ENCODE results near the gene FAM221B.

Gene FAM221B, protein sequence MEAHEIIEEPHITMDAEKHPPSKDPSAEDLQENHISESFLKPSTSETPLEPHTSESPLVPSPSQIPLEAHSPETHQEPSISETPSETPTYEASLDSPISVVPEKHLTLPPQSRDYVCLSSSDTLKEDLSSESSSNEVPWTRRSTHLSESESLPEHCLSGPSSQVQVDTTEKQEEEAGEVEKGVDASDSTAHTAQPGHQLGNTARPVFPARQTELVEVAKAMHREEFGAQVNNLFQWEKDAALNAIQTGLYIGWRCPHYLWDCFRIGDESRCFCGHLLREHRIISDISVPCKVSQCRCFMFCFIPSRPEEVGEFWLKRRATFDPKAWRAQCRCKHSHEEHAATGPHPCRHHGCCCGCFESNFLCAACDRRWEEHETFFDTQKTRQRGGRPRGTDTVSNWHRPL

DNA sequence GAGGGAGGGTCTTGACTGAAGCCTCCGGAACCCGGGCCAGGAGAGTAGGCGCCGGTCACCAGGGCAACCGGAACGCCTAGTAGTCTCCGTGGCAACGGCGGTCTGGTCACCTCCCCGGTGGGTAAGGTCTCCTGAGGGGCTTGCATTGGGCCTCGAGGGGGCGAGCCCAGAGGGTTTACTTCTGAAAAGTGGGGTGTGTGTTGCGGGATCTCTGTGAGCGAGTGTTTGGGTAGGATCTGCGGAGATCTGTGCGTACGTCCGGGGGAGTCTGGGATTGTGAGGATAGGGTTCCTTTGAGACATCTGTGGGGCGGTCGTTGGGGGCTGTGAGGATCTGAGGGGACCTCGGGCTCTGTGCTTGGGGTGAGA, at the start of gene FAM221B:
TSS of gene FAM221B (minus strand) at position 17 of the 368 bp plus-strand sequence. CDS start 2,571 bp downstream, outside the sequence.
- DNase-seq (ENCODE audit: low read depth in 2 of 2, low spot score in 1 of 2): no peak

DNA sequence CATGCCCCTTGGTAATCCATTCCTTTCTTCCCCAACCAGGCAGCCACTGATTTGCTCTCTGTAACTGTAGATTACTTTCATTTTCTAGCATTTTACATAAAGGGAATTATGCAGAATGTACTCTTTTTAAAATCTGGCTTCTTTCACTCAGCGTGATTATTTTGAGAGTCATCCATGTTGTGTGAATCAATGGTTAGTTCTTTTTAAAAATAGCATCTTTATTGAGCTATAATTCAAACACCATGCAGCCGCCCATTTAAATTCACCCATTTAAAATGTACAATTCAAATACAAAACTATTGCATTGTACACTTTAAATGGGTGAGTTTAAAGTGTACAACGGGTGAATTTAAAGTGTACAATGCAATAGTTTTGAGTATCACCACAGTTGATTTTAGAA, 44.0 kb upstream of the FAM221B start:
- DNase-seq (ENCODE audit: low read depth in 2 of 2, low spot score in 1 of 2): no peak

DNA sequence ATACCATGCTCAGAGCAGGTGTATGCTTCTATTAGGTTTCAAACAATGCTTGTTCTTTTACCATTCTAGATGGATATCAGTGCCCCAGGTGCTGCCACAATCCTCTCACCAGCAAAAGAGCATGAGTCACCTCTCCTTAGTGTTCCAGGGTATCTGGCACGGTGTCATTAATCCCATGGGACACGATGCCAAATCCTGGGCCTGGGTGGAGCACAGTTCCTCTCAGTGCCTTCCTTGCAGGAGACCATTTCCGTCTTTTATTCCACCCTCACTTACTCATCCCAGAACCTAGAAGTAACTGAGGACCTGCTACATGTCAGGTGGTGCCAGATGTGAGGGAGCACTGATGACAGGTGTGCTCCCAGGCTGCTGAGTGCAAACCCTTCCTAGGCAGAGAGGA, 43.0 kb upstream of the FAM221B start:
- DNase-seq (ENCODE audit: low read depth in 2 of 2, low spot score in 1 of 2): no peak

DNA sequence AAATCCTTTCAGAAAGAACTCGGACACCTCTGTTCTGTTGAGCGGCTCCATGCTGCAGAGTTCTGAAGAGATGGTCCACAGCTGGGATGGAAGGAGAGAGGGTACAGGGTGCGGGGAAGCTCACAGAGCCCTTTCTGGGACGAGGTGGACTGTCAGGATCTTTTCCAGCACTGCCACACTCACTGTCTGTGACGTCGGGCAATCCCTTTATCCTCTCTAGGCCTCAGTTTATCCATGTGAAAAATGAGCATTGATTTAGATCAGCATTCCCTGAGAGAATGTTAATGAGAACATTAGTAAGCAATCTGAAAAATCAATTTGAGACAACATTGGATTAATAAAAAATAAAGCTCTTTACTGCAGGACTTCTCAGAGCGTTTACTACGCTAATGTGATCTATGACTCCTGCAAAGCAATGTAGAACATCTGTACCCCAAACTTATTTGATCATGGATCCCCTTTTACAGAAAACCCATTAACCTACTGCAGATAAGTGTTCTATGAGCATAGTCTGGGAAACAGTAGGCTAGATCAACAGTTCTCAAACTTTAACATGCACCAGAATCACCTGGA, 41.9 kb upstream of the FAM221B start, which contains the start of gene OR13J1:
TSS of gene OR13J1 (minus strand) at position 51 of the 573 bp plus-strand sequence. CDS start at position 51, 0 bp downstream.
- no peak for DNase-seq (ENCODE audit: low read depth in 2 of 2, low spot score in 1 of 2)

DNA sequence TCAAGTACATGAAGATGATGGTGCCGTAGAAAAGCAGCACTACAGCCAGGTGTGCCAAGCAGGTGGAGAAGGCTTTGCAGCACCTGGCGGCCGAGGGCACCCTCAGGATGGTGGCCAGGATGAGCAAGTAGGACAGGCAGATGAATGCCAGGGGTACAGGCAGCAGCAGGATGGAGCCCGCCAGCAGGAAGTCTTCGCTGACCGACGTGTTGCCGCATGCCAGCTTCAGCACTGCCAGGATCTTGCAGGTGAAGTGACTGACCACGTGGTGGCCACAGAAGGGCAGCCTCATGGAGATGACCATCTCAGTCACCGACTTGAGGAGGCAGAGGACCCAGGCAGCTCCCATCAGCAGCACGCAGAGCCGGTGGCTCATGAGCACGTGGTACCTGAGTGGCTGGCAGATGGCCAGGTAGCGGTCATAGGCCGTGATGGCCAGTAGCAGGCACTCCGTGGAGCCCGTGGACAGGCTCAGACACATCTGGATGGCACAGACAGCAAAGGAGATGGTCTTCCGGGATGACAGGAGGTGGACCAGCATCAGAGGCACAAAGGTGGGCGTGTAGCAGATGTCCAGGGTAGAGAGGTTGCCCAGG, 41.2 kb upstream of the FAM221B start:
- no peak for DNase-seq (ENCODE audit: low read depth in 2 of 2, low spot score in 1 of 2)

DNA sequence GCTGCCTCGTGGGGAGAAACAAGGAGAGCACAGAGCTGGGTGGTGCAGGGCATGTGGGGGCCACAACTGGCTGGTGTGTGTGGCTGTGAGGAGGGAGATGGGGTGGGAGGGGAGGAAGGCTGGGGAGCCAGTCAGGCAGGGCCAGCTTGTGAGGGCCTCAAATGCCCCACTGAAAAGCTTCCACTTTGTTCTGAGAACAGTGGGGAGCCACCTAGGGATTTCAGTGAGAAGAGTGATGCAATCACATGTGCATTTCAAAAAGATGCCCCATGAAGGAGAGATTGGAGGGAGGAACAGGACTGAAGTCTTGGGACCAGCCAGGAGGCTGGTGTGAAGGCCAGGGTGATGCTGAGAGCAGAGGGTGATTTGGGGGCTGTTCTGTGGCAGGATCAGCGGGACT, 40.4 kb upstream of the FAM221B start:
- DNase-seq (ENCODE audit: low read depth in 2 of 2, low spot score in 1 of 2): no peak

DNA sequence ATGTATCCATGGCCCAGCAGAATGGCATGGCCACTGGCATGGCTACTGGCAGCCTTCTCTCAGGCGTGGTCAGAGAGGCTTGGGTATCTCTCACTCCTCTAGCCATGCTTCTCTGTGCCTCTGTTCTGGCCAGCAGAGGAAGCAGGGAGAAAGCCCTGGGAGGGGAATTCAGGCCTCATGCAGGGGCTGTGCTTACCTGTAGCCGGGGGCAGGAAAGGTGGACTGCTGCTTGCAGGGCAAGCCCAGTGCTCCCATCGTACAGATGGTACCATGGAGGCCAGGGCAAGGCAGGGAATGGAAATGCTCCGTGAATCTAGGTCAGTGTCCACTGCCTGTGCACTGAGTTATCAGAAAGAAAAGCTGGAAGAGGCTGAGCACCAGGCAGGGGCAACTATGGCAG, 39.0 kb upstream of the FAM221B start:
- no peak for DNase-seq (ENCODE audit: low read depth in 2 of 2, low spot score in 1 of 2)

DNA sequence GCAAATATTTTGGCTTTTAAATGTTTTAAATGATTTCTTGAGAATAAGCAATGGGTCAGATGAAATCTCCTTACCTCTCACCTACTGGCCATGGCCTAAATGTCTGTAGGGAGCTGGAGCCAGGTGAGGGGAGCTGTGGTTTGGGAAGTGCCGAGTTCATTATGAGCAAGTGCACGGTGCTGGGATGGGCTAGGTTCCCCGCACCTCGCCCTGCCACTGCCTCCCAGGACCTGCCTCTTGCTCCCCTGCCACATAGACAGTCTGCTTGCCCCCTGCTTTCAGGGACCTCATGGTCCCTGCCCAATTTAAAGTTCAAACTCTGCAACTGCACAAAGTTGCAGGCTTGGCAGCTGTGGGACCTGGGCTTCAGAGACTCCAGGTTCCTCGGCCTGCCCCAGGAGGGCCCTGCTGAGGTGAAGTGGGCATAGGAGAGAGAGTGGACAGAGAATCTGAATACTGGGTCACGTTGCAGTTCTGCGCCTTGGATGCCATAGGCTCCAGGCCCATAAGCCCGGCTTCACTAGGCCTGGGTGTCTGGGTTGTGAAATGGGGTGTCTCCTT, 36.2 kb upstream of the FAM221B start:
- DNase-seq (ENCODE audit: low read depth in 2 of 2, low spot score in 1 of 2): no peak

DNA sequence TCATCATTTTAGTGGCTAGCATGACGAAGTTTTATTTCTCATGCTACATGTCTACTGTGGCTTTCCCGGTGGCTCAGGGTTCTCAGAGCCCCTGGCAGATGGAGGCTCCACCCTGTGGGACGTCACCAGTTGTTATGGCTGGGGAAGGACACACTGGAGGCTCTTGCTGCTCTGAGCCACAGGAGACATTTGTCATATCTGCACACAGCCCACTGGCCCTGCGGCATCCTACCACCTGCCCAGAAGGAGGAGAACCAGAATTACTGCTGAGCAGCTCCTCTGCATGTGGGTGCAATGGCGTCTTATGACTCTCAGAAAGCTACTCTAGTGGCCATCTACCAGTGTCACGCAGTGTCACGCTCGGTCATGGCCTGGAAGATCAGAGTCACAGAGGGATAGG, 35.1 kb upstream of the FAM221B start:
- DNase-seq (ENCODE audit: low read depth in 2 of 2, low spot score in 1 of 2): no peak

DNA sequence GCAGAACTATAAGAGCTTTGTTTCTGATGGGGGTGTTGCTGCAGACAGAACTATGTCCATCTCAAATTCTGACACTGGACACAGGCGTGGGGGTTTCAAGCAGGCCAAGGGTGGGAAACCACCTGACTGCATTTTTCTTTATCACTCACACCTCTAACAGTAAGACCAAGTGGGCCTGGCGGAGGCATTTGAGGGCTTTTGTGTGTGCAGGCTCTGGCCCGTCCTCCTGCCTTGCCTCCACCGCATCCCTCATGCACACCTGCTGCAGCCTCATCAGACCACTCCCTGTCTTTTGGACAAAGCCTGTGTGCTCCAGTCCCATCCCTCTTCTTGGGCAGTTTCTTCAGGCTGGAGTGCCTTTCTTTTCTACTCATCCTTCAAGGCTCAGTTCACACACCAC, 33.8 kb upstream of the FAM221B start:
- no peak for DNase-seq (ENCODE audit: low read depth in 2 of 2, low spot score in 1 of 2)

DNA sequence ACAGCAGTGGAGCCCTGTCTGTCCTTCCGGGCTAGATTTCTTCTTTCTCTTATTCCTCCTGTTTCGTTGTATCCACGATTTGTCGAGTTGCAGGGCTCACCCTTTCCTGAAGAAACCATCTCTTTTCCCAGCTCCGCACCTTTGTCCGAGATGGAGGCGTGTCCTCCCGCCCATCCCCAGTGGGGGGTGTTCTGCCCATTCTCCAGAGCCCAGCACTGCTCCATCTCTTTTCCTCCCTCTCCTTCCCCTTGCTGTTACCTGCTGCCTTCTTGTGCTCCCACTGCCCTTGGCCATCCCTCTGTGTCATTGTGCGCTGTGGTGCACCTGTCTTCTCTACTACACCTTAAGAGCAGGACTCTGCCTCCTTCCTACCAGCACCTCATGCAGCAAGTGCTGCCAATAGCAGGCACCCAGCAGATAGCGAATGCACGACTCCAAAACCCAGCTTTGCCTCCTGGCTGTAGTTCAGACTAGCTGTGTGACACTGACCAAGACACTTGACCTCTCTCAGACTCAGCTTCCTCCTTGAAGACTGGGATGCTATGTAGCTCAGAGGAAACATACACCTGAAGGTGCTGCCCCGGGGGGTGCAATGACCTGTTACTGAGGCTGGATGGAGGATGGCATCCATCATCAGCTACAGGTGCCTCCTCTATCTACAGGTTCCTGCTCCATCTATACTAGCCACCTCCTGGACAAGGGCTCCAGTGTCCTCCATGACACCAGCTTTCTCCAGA, 32.8 kb upstream of the FAM221B start:
- no peak for DNase-seq (ENCODE audit: low read depth in 2 of 2, low spot score in 1 of 2)

DNA sequence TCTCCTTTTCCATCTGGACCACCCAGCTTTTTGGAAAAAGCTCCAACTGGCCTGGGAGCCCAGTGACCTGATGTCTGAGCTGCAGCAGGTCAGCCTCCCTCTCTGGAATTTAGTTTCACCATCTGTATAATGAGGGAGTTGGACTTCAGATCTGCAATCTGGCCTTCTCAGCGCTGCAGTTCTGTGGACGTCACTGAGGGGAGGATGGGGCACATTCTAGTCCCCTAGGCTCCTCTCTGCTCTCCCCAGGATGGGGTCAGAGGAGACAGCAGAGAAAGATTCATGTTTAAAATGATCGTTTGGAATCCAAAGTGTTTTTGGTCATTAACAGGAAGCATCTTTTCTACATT, 31.4 kb upstream of the FAM221B start:
- DNase-seq (ENCODE audit: low read depth in 2 of 2, low spot score in 1 of 2): no peak

DNA sequence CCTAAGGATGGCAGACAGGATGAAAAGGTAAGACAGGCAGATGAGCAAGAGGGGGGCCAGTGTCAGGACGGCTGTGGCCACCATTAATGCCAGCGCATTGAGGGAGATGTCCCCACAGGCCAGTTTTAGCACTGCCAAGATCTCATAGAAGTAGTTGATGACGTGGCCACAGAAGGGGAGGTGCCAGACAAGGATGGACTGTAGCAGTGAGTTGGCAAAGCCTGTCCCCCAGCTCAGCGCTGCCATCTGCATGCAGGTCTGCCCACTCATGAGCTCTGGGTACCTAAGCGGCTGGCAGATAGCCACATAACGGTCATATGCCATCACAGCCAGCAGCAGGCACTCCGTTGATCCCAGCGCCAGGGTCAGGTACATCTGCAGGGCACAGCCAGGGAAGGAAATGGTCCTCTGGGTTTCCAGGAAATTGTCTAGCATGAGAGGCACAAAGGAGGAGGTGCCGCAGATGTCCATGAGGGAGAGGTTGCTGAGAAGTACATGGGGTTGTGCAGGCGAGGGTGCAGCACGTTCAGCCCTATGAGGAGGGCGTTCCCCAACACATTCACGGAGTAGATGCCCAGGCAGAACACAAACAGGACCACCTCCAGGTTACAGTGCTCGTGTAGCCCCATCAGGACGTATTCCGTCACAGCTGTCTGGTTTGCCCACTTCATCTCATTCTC, 30.9 kb upstream of the FAM221B start:
- DNase-seq (ENCODE audit: low read depth in 2 of 2, low spot score in 1 of 2): no peak

DNA sequence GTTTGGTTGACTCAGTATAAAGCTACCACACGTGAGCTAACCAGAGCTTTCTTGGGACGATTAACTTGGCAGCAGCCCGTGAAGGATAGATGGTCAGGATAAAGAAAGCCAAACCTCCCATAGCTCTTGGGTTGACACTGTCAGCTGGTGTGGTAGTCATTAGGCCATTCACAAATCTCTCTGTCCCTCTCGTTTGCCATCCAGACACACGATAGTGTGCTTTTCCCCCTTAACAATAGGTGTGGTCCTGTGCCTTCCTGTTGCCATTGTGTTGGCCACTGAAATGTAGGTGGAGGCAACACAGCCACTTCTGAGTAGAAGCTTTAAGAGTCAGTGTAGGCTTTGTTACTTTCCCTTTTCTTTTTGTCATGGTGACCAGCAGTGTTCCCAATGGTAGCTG, 29.9 kb upstream of the FAM221B start:
- no peak for DNase-seq (ENCODE audit: low read depth in 2 of 2, low spot score in 1 of 2)

DNA sequence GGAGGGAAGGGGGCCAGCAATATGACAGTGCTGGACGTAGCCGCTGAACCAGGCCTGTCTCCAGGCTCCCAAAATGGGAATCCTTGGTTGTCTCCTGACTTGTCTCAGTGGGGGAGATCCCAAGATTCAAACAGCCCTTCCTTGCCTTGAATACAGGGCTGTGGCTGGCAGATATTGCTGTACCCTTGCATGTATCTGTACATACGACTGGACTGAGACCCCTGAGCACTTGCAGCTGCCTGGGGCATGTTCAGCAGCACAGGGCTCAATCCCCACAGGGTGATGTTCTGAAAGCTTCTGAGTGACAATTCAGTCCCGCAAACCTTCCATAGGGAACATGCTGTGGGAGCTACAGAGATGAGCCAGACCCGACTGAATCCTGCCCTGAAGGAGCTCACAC, 28.4 kb upstream of the FAM221B start:
- no peak for DNase-seq (ENCODE audit: low read depth in 2 of 2, low spot score in 1 of 2)

DNA sequence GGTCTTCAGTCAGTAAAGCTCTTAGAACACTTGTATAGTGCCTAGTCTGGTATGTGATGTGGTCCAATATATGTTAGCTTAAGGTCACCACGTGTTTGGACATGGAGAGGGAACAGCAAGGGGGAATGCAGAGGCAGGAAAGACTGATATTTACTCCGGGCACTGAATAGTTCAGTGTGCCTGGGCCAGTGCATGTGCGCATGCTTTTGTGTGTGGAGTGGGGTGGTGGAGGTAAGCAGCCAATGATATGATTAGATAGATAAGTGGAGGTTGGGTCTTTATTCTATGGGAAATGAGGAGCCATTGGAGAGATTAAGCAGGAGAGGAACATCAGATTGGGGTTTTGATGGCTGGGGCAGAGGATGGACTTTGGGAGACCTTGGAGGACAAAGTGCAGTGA, 27.7 kb upstream of the FAM221B start:
- DNase-seq (ENCODE audit: low read depth in 2 of 2, low spot score in 1 of 2): no peak

DNA sequence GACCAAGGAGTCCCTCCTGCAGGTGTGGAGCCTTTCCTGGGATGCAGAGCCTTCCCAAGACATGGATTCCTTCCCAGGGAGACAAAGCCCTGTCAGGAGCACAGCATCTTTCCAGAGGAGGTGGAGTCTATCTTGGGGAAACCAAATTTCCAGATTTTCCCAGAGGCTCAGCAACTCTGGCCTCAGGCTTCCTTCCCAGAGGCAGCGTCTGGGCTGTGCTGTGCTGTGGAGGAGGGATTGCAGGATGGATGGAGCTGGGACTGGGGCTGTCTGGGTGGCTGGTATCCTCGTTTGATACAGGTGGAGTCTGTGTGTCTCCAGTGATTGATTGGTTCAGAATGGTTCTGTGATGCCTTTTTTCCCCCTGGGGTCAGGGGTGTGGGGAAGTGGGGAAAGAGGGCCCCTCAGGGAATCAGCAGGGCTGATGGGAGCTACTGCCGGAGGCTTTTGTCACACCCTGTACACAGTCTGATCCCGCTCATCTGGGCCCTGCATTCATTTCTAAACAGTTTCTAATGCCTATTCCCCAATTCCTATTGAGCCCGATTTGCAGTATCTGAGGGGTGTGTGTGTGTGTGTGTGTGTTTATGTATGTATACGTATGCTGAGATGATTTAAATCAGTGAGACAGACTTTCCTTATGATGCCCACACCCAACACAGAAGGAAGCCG, 25.7 kb upstream of the FAM221B start:
- DNase-seq (ENCODE audit: low read depth in 2 of 2, low spot score in 1 of 2): no peak

DNA sequence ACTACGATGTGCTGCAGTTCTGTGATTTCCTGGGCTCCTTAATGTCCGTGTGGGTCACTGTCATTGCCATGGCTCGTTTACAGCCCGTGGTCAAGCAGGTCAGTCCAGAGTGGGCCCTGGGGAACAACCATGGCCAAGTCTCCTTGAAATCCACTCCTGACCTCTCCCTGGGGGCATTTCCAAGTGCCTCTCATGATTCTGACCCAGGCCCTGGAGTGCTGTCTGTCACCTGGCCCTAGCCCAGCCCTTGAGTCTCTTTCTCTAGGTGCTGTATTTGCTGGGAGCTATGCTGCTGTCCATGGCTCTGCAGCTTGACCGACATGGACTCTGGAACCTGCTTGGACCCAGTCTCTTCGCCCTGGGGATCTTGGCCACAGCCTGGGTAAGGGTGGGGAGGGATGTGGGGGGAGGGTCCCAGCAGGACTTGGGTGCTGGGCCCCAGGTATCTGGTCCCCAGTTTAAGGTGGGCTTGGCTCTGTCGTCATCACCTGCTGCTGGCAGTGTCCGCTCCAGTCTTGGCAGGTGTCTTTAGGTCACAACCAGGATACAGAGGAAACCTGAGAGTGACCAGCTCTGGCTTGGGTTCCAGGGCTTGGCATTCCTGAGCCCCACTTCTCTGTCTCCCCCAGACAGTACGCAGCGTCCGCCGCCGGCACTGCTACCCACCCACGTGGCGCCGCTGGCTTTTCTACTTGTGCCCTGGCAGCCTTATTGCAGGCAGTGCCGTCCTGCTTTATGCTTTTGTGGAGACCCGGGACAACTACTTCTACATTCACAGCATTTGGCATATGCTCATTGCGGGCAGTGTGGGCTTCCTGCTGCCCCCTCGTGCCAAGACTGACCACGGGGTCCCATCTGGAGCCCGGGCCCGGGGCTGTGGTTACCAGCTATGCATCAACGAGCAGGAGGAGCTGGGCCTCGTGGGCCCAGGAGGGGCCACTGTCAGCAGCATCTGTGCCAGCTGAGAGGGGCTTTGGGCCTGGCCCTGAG, 24.6 kb upstream of the FAM221B start:
- DNase-seq (ENCODE audit: low read depth in 2 of 2, low spot score in 1 of 2): no peak

DNA sequence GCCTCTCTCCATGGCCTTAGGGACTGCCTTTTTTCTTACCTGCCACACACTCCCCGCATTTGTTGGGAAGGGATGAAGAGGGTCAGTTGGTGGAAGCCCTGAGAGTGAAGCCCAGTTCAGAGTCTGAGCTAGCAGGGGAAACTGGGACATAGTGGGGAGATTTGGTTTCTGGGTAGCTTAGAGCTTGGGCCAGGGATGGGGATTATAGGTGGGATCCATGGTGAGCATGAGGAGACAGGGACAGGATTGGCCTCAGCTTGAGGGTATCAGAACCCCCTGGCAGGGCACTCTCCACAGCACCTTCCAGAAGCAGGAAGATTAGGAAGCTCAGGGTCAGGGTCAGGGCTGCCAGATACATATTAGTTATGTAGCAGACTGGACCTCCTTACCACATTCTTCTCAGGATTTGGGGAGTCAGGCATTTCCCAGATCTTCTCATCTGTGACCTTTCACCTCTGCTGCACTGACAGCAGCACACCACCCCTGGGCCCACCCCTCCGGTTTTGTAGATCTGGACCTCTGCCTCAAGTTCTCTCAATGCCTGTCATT, 23.8 kb upstream of the FAM221B start:
- DNase-seq (ENCODE audit: low read depth in 2 of 2, low spot score in 1 of 2): no peak
